CD4-positive, CD25-positive, alpha-beta regulatory T cell (primary cell): ENCODE results near the gene CLCA1. TPM values are rescaled to one million over a fixed set of nuclear protein-coding genes. Genes with fewer than 3 reads are reported as not detected.

Experiments used
- ATAC-seq, 2 donors: fragments of 150-1000 bp; cut with Tn5 transposase; one replicate each; pipeline ENCODE4 v1.10.0; 2021; ENCODE audit warnings: low read depth in 2 of 2, moderate number of reproducible peaks in 2 of 2, moderate library complexity in 1 of 2
- DNase-seq, 3 donors: peaks; one replicate each; pipeline versions ENCODE4 v3.0.0 to v3.0.0-alpha.2; 2012 to 2022; ENCODE audit warnings: mixed read lengths in 1 of 3
- H3K27ac ChIP-seq: one replicate; pipeline ENCODE4 v1.7.0; 2013; ENCODE audit warnings: mild to moderate bottlenecking, low read length; ENCODE audit not compliant: insufficient read depth, poor library complexity, severe bottlenecking
- H3K27me3 ChIP-seq: one replicate; pipeline ENCODE4 v1.7.0; 2013; ENCODE audit warnings: low read length; ENCODE audit not compliant: control insufficient read depth, insufficient read depth
- H3K36me3 ChIP-seq: one replicate; pipeline ENCODE4 v1.7.0; 2013; ENCODE audit warnings: mild to moderate bottlenecking, low read length, moderate library complexity; ENCODE audit not compliant: control insufficient read depth, insufficient read depth
- H3K4me1 ChIP-seq: 2 replicates; pipeline ENCODE4 v1.7.0; 2013; ENCODE audit warnings: mild to moderate bottlenecking, low read length; ENCODE audit not compliant: insufficient read depth, control insufficient read depth, poor library complexity, severe bottlenecking
- H3K4me3 ChIP-seq: one replicate; pipeline ENCODE4 v1.7.0; 2013; ENCODE audit warnings: low read depth, mild to moderate bottlenecking, low read length, moderate library complexity
- H3K9me3 ChIP-seq, 2 experiments: 1 replicate in 1 of 2; 2 replicates in 1 of 2; pipeline ENCODE4 v1.7.0; 2013; ENCODE audit warnings: low read length in 2 of 2, mild to moderate bottlenecking in 1 of 2, moderate library complexity in 1 of 2; ENCODE audit not compliant: control insufficient read depth in 2 of 2
- H3K27ac Mint-ChIP-seq, 3 donors: one replicate each; pipeline ENCODE4 v1.8.0; 2020 to 2022; ENCODE audit warnings: mild to moderate bottlenecking in 3 of 3, mixed read lengths in 3 of 3, moderate library complexity in 2 of 3
- H3K27me3 Mint-ChIP-seq: one replicate; pipeline ENCODE4 v1.8.0; 2022; ENCODE audit warnings: mild to moderate bottlenecking, mixed read lengths
- H3K36me3 Mint-ChIP-seq: one replicate; pipeline ENCODE4 v1.8.0; 2020; ENCODE audit warnings: mixed read lengths
- H3K4me1 Mint-ChIP-seq, 4 donors: one replicate each; pipeline ENCODE4 v1.8.0; 2020 to 2022; ENCODE audit warnings: mixed read lengths in 4 of 4, mild to moderate bottlenecking in 1 of 4
- H3K4me3 Mint-ChIP-seq, 4 donors: one replicate each; pipeline ENCODE4 v1.8.0; 2020 to 2022; ENCODE audit warnings: mild to moderate bottlenecking in 4 of 4, mixed read lengths in 4 of 4, moderate library complexity in 3 of 4
- H3K9me3 Mint-ChIP-seq, 7 donors: one replicate each; pipeline ENCODE4 v1.8.0; 2020 to 2022; ENCODE audit warnings: mixed read lengths in 7 of 7, mild to moderate bottlenecking in 3 of 7, moderate library complexity in 2 of 7
- polyA plus RNA-seq, 4 donors: library from polyadenylated mRNA; unstranded; fragments of 300-500 nt; fragmentation: Illumina TruSeq; gene quantifications; one replicate each; pipeline ENCODE4 v1.2.3, GENCODE V29; 2021
- total RNA-seq: library from RNA; stranded (reverse); gene quantifications from one replicate; pipeline ENCODE4 v1.2.3, GENCODE V29; 2022

Gene CLCA1
- total and polyA plus RNA-seq, 5 donors from 2014 or later = not detected

DNA sequence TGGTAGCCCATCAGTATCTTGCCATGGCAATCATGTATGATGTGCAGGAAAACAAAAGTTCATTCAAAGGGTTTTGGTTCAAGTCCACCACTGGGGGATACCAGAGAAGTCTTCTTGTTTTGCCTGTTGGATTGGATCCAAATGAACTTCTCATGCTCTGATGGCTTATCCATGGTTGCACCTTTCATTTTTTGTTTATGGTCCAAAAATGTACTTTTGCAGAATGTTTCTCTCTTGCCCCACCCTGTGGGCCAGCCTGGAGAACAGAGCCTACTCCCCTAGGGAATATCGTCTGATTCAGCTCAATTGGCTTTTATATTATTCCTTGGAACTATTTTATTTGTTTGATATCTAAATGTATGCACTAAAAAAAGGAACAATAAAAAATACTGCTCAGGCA, 20.1 kb upstream of the CLCA1 start:
- Mint-ChIP-seq H3K36me3 (no peaks in the 10 kb centered on the region), H3K27me3 (peaks cover 21% of the 10 kb centered on the region), H3K4me1 (peaks cover 0 to 4% (median 0%) of the 10 kb centered on the region in 4 donors), H3K9me3 (no peaks in the 10 kb centered on the region), H3K27ac (no peak overlapping the region), H3K4me3 (no peak overlapping the region)
- Histone ChIP-seq H3K27me3 (peaks cover 3% of the 10 kb centered on the region), H3K9me3 (no peaks in the 10 kb centered on the region), H3K4me1 (no peaks in the 10 kb centered on the region), H3K36me3 (no peaks in the 10 kb centered on the region), H3K4me3 (no peak overlapping the region), H3K27ac (no peak overlapping the region)
- no peak for DNase-seq
- ATAC-seq = no peak

DNA sequence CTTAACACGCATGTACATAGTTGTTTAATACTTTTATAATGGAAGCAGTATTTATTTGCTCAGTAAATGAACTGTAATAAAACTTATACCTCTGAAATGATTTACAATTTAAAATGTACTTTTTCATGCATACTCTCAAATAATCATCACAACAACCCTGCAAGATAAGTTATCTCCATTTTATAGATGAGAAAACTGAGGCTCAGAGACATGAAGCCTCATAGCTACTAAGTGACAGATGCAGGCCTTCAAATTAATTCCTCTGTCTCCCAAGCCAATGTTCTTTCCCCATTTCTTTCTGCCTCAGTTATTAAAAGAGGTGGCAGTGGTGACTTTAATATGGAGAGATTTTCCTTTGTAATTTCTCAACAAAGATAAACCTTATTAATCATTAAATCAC, 19.6 kb upstream of the CLCA1 start:
- Mint-ChIP-seq H3K27me3 (peaks cover 21% of the 10 kb centered on the region), H3K36me3 (no peaks in the 10 kb centered on the region), H3K4me3 (no peak overlapping the region), H3K4me1 (peaks cover 0 to 4% (median 0%) of the 10 kb centered on the region in 4 donors), H3K27ac (no peak overlapping the region), H3K9me3 (no peaks in the 10 kb centered on the region)
- ATAC-seq (no peak), DNase-seq (no peak)
- no peaks in the 10 kb centered on the region for H3K9me3 ChIP-seq
- H3K4me3 ChIP-seq = no peak overlapping the region
- peaks cover 3% of the 10 kb centered on the region for H3K27me3 ChIP-seq
- H3K27ac ChIP-seq = no peak overlapping the region
- H3K36me3 ChIP-seq = no peaks in the 10 kb centered on the region
- no peaks in the 10 kb centered on the region for H3K4me1 ChIP-seq

DNA sequence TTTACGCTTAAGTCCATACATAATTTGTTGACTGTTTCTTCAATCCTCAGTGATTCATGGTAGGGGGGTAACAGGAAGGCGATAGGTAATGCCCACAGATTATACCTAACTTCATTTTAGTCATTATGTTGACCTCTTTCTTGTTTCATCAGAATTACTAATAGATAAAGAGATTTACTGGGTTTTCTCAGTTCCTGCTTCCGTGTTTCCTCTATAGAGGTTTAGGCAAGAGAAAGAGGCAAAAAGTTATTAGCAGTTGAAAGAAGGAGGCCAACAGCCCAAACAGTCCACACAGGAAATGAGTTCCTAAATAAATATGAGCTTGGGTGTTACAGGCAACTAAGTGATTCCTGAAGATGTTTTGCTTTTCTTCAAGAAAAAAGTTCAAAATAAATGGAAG, 17.9 kb upstream of the CLCA1 start:
- Histone ChIP-seq H3K27me3 (peaks cover 3% of the 10 kb centered on the region), H3K36me3 (no peaks in the 10 kb centered on the region), H3K4me1 (no peaks in the 10 kb centered on the region), H3K4me3 (no peak overlapping the region), H3K27ac (no peak overlapping the region), H3K9me3 (no peaks in the 10 kb centered on the region)
- Mint-ChIP-seq H3K9me3 (no peaks in the 10 kb centered on the region), H3K27ac (no peak overlapping the region), H3K4me3 (no peak overlapping the region), H3K4me1 (peaks cover 0 to 4% (median 0%) of the 10 kb centered on the region in 4 donors), H3K27me3 (peaks cover 20% of the 10 kb centered on the region), H3K36me3 (no peaks in the 10 kb centered on the region)
- DNase-seq = no peak
- ATAC-seq = no peak

DNA sequence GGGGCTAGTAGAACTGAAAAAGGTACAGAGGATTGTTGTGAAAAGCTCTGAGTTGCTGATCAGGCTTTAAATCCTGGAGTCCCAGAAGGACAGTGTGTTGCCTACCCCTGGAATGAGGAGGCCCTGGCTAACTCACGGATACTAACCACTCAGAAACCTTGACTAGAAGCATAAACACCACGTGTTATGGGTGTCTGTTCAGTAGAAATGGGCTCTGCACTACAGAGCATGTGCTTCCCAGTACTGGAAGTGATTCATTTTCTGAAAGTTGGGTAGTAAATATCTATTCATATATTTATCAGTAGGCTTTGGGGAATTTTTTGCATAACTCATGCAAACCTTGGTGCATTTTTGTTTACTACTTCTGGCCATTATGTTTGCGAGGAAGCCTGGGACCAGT, 15.1 kb upstream of the CLCA1 start:
- Mint-ChIP-seq H3K4me1 (peaks cover 0 to 4% (median 0%) of the 10 kb centered on the region in 4 donors), H3K9me3 (no peaks in the 10 kb centered on the region), H3K27ac (no peak overlapping the region), H3K36me3 (no peaks in the 10 kb centered on the region), H3K27me3 (peaks cover 21% of the 10 kb centered on the region), H3K4me3 (no peak overlapping the region)
- Histone ChIP-seq H3K36me3 (no peaks in the 10 kb centered on the region), H3K27ac (no peak overlapping the region), H3K4me3 (no peak overlapping the region), H3K27me3 (peaks cover 2% of the 10 kb centered on the region), H3K4me1 (no peaks in the 10 kb centered on the region), H3K9me3 (no peaks in the 10 kb centered on the region)
- ATAC-seq (no peak), DNase-seq (no peak)

DNA sequence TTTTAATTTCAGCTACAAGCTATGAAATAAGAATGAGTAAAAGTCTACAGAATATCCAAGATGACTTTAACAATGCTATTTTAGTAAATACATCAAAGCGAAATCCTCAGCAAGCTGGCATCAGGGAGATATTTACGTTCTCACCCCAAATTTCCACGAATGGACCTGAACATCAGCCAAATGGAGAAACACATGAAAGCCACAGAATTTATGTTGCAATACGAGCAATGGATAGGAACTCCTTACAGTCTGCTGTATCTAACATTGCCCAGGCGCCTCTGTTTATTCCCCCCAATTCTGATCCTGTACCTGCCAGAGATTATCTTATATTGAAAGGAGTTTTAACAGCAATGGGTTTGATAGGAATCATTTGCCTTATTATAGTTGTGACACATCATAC, 13.7 kb upstream of the CLCA1 start:
- H3K27me3 Mint-ChIP-seq = peaks cover 23% of the 10 kb centered on the region

DNA sequence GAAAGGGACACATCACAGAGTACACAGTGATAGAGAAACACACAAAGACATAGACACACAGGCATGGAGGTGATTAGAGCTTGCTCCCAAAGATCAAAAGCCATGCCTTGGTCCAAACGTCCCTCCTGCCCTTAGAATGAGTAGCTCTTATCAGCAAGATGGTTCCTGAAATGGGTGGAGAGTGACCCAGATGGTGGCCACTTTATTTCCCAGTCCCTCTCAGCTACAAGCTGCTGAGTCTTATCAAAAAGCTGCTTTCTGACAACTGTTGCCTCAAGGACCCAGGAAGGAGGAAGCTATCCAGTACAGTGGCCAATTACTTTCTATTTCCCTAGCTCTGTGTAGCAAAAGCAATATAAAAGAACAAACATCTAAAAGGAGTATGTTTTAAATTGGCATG, 7.7 kb upstream of the CLCA1 start:
- no peak overlapping the region for H3K4me3 ChIP-seq
- Mint-ChIP-seq H3K4me3 (no peak overlapping the region), H3K9me3 (no peaks in the 10 kb centered on the region), H3K4me1 (no peaks in the 10 kb centered on the region), H3K36me3 (no peaks in the 10 kb centered on the region), H3K27ac (no peak overlapping the region), H3K27me3 (peaks cover 33% of the 10 kb centered on the region)
- DNase-seq = no peak
- no peaks in the 10 kb centered on the region for H3K36me3 ChIP-seq
- ATAC-seq = no peak
- no peaks in the 10 kb centered on the region for H3K4me1 ChIP-seq
- H3K9me3 ChIP-seq = no peaks in the 10 kb centered on the region
- peaks cover 2% of the 10 kb centered on the region for H3K27me3 ChIP-seq
- no peak overlapping the region for H3K27ac ChIP-seq

More for the DNA sequence above, 13.7 kb upstream of the CLCA1 start:
- H3K36me3 ChIP-seq = no peaks in the 10 kb centered on the region
- H3K4me1 ChIP-seq = no peaks in the 10 kb centered on the region
- H3K27ac Mint-ChIP-seq = no peak overlapping the region
- H3K27ac ChIP-seq = no peak overlapping the region
- peaks cover 2% of the 10 kb centered on the region for H3K27me3 ChIP-seq
- no peak for ATAC-seq
- peaks cover 0 to 4% (median 0%) of the 10 kb centered on the region in 4 donors for H3K4me1 Mint-ChIP-seq
- H3K4me3 Mint-ChIP-seq = no peak overlapping the region
- H3K9me3 ChIP-seq = no peaks in the 10 kb centered on the region
- no peaks in the 10 kb centered on the region for H3K9me3 Mint-ChIP-seq
- no peaks in the 10 kb centered on the region for H3K36me3 Mint-ChIP-seq
- no peak for DNase-seq
- no peak overlapping the region for H3K4me3 ChIP-seq

DNA sequence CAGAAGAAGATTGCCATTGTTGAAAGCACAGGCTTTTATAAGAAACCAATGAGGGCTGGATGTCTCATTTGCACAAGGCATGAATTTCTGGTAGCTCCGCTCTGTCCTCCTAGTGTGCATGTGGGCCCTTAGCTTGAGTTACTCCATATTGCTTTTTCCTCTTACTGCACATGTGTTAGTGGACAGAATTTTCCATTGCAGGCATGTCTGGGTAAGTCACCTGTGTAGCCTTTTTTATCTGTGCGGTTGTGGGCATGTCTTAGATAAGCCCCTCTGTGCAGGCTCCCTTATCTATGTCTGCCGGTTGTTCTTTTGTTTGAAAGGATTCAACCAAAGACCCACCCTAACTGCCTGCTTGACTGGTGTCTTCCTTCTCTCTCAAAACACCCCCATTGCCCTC, 7.2 kb upstream of the CLCA1 start:
- no peaks in the 10 kb centered on the region for H3K4me1 ChIP-seq
- H3K4me3 Mint-ChIP-seq = no peak overlapping the region
- H3K27ac ChIP-seq = no peak overlapping the region
- peaks cover 0 to under 1% (median 0%) of the 10 kb centered on the region in 7 donors for H3K9me3 Mint-ChIP-seq
- no peak overlapping the region for H3K4me3 ChIP-seq
- no peaks in the 10 kb centered on the region for H3K36me3 ChIP-seq
- no peaks in the 10 kb centered on the region for H3K36me3 Mint-ChIP-seq
- peaks cover 1% of the 10 kb centered on the region for H3K27me3 ChIP-seq
- H3K27ac Mint-ChIP-seq = no peak overlapping the region
- no peak for ATAC-seq
- H3K9me3 ChIP-seq = no peaks in the 10 kb centered on the region
- H3K27me3 Mint-ChIP-seq = peaks cover 33% of the 10 kb centered on the region
- no peak for DNase-seq
- no peaks in the 10 kb centered on the region for H3K4me1 Mint-ChIP-seq

DNA sequence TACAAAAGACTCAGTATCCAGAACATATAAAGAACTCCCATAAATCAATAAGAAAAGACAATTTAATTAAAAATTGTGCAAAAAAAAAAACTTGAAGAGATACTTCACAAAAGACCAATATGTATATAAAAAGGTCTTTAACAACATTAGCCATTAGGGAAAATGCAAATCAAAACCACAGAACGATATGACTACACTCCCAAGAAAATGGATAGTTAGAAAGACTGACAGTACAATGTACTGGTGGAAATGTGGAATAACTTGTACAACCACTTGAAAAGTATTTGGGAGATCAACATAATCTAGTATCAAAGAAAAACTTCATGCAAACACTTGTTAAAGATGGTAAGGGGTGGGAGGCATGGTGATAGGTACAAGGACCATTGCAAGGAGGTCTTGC, 3.9 kb upstream of the CLCA1 start:
- no peaks in the 10 kb centered on the region for H3K36me3 Mint-ChIP-seq
- ATAC-seq (no peak), DNase-seq (no peak)
- no peaks in the 10 kb centered on the region for H3K9me3 ChIP-seq
- peaks cover 30% of the 10 kb centered on the region for H3K27me3 Mint-ChIP-seq
- H3K36me3 ChIP-seq = no peaks in the 10 kb centered on the region
- no peak overlapping the region for H3K4me3 ChIP-seq
- no peak overlapping the region for H3K27ac Mint-ChIP-seq
- peaks cover 0 to 1% (median 0%) of the 10 kb centered on the region in 7 donors for H3K9me3 Mint-ChIP-seq
- H3K4me1 Mint-ChIP-seq = no peaks in the 10 kb centered on the region
- H3K27ac ChIP-seq = no peak overlapping the region
- no peak overlapping the region for H3K4me3 Mint-ChIP-seq
- peaks cover 3% of the 10 kb centered on the region for H3K27me3 ChIP-seq
- no peaks in the 10 kb centered on the region for H3K4me1 ChIP-seq
